Activated naive CD8-positive, alpha-beta T cell treated with anti-CD3 and anti-CD28 coated beads, Interleukin-2, amount 50 U/mL, for 24 hours (primary cell): Measurements from ENCODE around the gene MYDGF.
"Not testable (repeated sequence)": the region's sequence is repeated elsewhere in the genome, so short reads cannot be mapped to it uniquely, and the experiment has no call there.

ENCODE experiments used
- ATAC-seq: fragments of 150-1000 bp; cut with Tn5 transposase; one replicate; pipeline ENCODE4 v1.10.0; 2021
- DNase-seq: peaks from one replicate; pipeline ENCODE4 v3.0.0; 2021
- H3K27ac Mint-ChIP-seq: one replicate; pipeline ENCODE4 v1.8.0; 2021; ENCODE audit warnings: mild to moderate bottlenecking, mixed read lengths
- H3K27me3 Mint-ChIP-seq: one replicate; pipeline ENCODE4 v1.8.0; 2021; ENCODE audit warnings: mixed read lengths
- H3K36me3 Mint-ChIP-seq: one replicate; pipeline ENCODE4 v1.8.0; 2021; ENCODE audit warnings: low read depth, mixed read lengths
- H3K4me1 Mint-ChIP-seq: one replicate; pipeline ENCODE4 v1.8.0; 2021; ENCODE audit warnings: mixed read lengths
- H3K4me3 Mint-ChIP-seq: one replicate; pipeline ENCODE4 v1.8.0; 2021; ENCODE audit warnings: mild to moderate bottlenecking, moderate library complexity, mixed read lengths
- H3K9me3 Mint-ChIP-seq: one replicate; pipeline ENCODE4 v1.8.0; 2021; ENCODE audit warnings: mixed read lengths

Gene MYDGF

DNA sequence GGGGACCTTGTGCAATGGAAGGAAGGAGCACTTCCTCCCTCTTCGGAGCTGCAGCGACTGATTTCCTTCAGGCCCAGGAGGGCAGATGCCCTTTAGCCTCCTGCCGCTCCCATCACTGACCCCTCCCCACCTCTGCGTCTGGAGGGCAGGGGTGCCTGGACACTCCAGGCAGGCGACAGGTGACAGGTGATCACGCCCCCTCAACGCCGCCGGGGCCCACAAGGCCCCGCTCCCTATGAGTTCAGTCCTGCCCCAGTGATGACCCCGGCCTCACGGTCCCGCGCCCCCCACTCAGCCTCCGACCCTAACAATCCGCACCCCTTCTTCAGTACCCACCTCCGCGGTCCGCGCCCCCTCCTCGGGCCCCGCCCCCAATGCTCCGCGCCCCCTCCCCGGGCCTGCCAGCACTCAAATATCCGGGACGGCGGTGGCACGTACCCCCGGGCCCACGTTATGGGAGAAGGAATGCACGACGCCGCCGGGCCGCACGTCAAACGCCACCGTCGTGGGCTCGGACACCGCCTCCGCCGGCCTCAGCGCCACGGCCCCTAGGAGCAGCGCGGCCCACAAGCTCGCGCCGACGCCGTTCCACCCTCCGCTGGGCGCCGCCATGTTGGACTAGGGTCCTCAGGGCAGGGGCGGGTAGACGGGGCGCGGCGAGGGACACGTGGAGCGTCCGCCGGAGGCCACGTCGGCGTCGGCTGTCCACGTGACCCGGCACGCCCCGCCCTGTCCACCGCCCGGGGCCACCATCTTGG is at the start of gene MYDGF:
Gene MYDGF (minus strand): TSS at position 620 of the 758 bp plus-strand sequence. CDS start 8 bp downstream, at position 612.
- peak within 1 kb of the TSS; percentile 87 for H3K27ac Mint-ChIP-seq
- peak; percentile 96 for ATAC-seq
- peak within 1 kb of the TSS; percentile 91 for H3K4me3 Mint-ChIP-seq
- H3K36me3 Mint-ChIP-seq: peaks cover 18% of the 10 kb centered on the region
- H3K9me3 Mint-ChIP-seq: no peaks in the 10 kb centered on the region
- no peaks in the 10 kb centered on the region for H3K27me3 Mint-ChIP-seq
- DNase-seq: peak; percentile 96
- H3K4me1 Mint-ChIP-seq: peaks cover 15% of the 10 kb centered on the region

DNA sequence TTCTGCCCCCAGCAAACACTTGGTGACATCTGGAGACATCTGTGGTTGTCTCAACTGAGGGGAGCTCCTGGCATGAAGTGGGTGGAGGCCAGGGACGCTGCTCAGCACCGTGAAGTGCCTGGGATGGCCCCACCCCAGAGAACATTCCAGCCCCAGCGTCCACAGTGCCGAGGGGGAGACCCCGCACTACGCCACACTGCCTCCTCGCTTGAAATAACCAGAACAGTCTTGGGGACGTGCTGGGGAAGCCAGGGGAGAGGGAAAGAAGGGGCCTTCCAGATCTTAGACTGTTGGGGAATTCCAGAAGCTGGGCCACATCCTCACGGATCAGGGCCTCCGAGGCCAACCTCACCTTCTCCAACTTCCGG is 49.3 kb upstream of the MYDGF start:
- DNase-seq: no peak
- ATAC-seq: no peak
- Mint-ChIP-seq H3K36me3 (peaks cover 21% of the 10 kb centered on the region), H3K4me3 (no peak overlapping the region), H3K27me3 (peaks cover 5% of the 10 kb centered on the region), H3K9me3 (no peaks in the 10 kb centered on the region), H3K27ac (no peak overlapping the region), H3K4me1 (peaks cover 31% of the 10 kb centered on the region)

DNA sequence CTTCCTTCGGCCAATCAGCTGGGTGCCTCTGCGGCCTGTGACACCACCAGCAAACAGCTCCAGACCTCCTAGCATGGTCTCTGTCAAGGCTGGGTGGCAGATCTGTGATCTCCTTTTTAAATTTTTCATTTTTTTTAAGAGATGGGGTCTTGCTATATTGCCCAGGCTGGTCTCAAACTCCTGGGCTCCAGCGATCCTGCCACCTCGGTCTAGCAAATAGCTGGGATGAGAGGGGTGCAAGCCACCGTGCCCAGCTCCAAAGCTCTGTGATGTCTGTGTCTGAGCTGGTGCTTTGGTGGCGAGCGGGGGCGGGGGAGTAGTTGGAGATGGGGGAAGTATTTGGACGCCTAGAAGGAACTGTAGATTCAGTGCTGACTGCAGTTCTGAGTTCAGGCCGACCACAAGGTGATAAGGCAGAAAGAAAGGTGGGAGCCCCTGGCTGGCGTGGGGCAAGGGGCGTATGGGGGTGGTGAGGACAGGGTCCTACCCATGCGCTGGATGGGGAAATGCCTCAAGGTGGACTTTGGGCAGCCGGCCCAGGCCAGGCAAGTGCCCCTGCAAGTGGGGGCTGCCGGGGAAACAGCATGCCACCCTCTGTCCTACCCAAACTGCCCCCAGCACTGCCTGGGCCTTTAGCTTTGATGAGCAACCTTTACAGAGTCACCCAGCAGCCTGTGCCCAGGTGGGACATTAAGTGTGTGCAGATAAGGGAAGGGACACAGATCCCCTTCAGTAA is 48.0 kb upstream of the MYDGF start:
- Mint-ChIP-seq H3K4me3 (no peak overlapping the region), H3K27ac (no peak overlapping the region), H3K36me3 (peaks cover 21% of the 10 kb centered on the region), H3K27me3 (no peaks in the 10 kb centered on the region), H3K9me3 (no peaks in the 10 kb centered on the region), H3K4me1 (peaks cover 25% of the 10 kb centered on the region)
- no peak for ATAC-seq
- no peak for DNase-seq

DNA sequence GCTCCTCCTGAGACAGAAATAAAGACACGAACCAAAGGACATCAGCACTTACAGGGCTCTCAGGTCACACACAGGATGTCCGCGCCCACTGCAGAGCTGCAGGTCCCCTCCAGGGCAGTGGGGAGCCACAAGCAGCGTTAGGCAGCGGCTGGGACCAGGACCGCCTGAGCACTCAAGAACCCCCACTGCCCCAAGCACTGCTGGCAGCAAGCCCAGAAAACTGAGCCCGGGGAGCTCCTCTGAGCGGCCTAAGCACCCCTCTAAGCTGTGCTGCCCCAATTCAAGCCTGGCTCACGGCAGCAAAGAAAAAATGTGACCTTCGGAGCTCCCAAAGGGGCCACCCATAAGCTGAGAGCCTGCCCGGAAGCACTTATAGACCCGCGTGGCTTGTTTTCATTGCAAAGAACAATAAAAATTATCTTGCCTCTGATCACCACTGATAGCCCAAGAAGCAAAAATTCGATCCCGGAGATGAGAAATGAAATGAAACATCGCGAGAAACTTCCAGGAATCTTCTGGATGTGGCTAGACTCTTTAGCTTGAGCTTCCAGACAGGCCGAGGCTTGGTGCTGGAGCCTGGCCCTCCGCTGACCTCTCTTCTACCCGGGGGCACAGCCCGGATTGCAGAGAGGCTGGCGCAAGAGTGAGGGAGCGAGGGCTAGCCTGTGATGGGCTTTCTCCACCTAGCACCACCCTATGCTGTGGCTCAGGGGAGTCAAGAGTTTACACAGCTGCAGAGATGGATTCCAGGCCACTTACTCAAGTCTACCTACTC is 47.2 kb upstream of the MYDGF start:
- no peaks in the 10 kb centered on the region for H3K27me3 Mint-ChIP-seq
- H3K9me3 Mint-ChIP-seq: no peaks in the 10 kb centered on the region
- H3K27ac Mint-ChIP-seq: no peak overlapping the region
- H3K4me1 Mint-ChIP-seq: peaks cover 21% of the 10 kb centered on the region
- DNase-seq: no peak
- no peak overlapping the region for H3K4me3 Mint-ChIP-seq
- ATAC-seq: no peak
- H3K36me3 Mint-ChIP-seq: peaks cover 22% of the 10 kb centered on the region

DNA sequence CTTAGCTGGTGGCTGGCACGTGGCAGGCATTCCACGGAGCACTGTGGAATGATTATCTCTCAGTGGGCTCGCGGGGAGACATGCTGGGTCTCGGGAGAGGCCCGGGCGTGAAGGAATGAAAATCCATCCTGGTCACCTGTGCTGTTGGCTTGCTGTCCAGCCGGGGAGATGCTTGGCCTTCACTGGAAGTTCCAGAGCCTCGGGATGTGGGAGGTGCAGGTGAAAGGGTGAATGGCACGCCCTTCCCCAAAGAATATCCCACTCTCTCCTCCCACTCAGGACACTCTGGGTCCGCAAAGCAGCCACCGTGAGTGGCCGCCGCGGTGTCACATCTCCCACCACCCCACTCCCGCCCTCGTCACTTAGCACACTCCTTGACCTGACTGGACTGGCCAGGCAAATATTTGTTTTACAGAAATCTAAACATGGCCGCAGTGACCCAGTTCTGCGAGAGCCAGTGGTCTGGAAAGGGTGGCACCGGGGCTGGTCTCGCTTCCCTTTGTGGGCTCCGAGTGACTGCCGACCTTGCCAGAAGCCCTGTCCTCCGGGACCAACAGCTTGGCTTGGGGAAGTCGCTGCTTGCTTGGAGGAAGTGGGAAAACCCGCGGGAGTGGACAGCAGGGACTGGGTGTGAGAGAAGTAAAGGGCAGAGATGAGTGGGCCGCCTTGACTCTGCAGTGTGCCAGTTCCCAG is 45.5 kb upstream of the MYDGF start:
- peaks cover 8% of the 10 kb centered on the region for H3K4me1 Mint-ChIP-seq
- H3K9me3 Mint-ChIP-seq: no peaks in the 10 kb centered on the region
- H3K27ac Mint-ChIP-seq: no peak overlapping the region
- H3K27me3 Mint-ChIP-seq: no peaks in the 10 kb centered on the region
- no peak overlapping the region for H3K4me3 Mint-ChIP-seq
- peaks cover 25% of the 10 kb centered on the region for H3K36me3 Mint-ChIP-seq
- DNase-seq: no peak
- ATAC-seq: no peak

DNA sequence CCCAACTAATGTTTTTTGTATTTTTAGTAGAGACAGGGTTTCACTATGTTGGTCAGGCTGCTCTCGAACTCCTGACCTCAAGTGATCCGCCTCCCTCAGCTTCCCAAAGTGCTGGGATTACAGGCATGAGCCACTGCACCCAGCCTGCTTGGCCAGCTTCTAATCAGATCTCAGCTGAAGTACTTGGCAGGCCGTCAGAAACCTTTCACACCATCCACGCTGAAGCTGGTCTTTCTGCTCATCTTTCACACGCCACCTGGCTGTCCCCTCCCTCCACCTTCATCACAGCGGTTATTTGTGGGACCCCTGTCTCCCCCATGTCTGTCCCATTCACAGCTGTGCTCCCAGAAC is 45.0 kb upstream of the MYDGF start:
- H3K27me3 Mint-ChIP-seq, H3K4me1 Mint-ChIP-seq, H3K4me3 Mint-ChIP-seq, ATAC-seq, DNase-seq, H3K9me3 Mint-ChIP-seq, H3K27ac Mint-ChIP-seq: not testable (repeated sequence)
- peaks cover 21% of the 10 kb centered on the region for H3K36me3 Mint-ChIP-seq

DNA sequence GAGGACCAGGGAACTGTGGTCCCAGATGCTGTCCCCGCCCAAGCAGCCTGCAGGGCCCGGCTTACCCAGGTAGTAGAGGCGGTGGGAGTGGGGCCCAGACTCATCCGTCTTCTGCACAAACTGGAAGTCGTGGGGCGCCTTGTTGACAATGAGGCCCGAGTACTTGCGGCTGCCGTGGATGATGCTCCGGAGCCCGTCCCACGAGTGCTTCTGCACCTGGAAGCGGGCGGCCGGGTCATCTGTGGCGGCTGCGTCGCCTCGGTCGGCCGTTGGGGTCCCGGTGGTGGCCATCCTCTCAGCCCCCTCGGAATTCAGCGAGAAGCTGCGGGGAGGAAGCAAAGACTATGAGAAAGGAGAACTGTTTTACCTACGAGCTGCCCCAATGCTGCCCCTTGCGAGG is 43.9 kb upstream of the MYDGF start:
- Mint-ChIP-seq H3K27me3 (no peaks in the 10 kb centered on the region), H3K36me3 (peaks cover 26% of the 10 kb centered on the region), H3K27ac (no peak overlapping the region), H3K4me1 (peaks cover 5% of the 10 kb centered on the region), H3K4me3 (no peak overlapping the region), H3K9me3 (no peaks in the 10 kb centered on the region)
- ATAC-seq: no peak
- DNase-seq: no peak

DNA sequence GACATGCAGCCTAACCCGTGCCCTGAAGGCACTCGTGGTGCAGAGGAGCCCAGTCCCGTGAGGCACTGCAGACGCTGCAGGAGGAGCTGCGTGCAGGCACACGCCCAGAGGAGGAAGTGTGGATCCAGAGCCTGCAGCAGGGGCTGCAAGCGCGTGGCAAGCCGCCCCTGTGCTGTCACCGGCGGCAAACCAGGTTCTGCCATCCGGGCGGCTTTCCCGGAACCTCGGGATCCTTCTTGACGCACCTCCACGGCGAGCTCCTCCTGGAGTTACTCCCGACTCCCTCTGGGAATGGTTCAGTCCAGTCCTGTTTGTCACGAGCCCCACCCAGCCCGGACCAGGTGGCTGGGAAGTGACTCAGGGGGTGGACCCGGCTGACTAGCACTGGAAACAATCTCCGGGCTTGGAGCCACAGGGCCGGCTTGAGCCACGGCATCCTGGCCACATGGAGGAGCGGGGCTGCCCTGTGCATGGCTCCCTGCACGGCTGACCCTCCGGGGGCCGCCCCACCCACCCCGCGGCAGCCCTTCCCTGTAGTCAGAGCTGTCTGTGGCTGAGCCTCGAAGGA is 43.3 kb upstream of the MYDGF start:
- H3K4me3 Mint-ChIP-seq: no peak overlapping the region
- H3K9me3 Mint-ChIP-seq: no peaks in the 10 kb centered on the region
- no peak for ATAC-seq
- peaks cover 23% of the 10 kb centered on the region for H3K36me3 Mint-ChIP-seq
- no peak overlapping the region for H3K27ac Mint-ChIP-seq
- DNase-seq: no peak
- peaks cover 6% of the 10 kb centered on the region for H3K4me1 Mint-ChIP-seq
- H3K27me3 Mint-ChIP-seq: no peaks in the 10 kb centered on the region

DNA sequence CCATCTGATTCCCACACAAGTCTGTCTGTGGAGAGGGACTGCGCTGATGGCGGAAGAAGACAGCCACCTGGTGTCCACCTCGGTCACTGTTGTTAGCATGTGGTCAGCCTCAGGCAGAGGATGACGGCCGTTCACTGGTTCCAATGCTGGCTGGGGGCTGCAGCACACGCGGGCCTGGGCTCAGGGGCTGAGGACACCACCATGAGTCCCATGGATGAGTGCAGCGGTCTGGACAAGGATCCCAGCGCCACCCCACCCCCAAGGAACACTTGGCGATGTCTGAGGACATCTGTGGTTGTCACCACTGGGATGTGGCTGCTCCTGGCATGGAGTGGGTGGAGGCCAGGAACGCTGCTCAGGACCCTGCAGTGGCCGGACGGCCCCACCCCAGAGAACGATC is 42.6 kb upstream of the MYDGF start:
- no peak overlapping the region for H3K4me3 Mint-ChIP-seq
- H3K36me3 Mint-ChIP-seq: peaks cover 24% of the 10 kb centered on the region
- H3K4me1 Mint-ChIP-seq: peaks cover 9% of the 10 kb centered on the region
- H3K27me3 Mint-ChIP-seq: no peaks in the 10 kb centered on the region
- no peaks in the 10 kb centered on the region for H3K9me3 Mint-ChIP-seq
- DNase-seq (no peak), ATAC-seq (no peak)
- no peak overlapping the region for H3K27ac Mint-ChIP-seq

DNA sequence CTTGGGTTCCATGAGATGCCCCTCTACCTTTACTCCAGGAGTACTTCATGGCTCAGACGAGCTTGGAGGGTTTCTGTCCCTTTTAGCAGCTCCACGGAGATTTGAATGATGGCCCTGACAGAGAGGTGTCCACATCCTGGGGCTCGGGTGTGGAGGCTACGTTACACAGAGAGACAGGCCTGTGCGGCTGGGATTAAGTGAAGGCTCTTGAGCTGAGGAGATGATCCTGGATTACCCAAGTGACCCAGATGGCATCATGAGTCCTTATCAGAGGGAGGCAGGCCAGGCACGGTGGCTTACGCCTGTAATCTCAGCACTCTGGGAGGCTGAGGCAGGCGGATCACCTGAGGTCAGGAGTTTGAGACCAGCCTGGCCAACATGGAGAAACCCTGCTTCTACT is 41.1 kb upstream of the MYDGF start:
- Mint-ChIP-seq H3K27ac (no peak overlapping the region), H3K4me1 (peaks cover 9% of the 10 kb centered on the region), H3K9me3 (no peaks in the 10 kb centered on the region), H3K4me3 (no peak overlapping the region), H3K27me3 (no peaks in the 10 kb centered on the region), H3K36me3 (peaks cover 21% of the 10 kb centered on the region)
- no peak for DNase-seq
- no peak for ATAC-seq

DNA sequence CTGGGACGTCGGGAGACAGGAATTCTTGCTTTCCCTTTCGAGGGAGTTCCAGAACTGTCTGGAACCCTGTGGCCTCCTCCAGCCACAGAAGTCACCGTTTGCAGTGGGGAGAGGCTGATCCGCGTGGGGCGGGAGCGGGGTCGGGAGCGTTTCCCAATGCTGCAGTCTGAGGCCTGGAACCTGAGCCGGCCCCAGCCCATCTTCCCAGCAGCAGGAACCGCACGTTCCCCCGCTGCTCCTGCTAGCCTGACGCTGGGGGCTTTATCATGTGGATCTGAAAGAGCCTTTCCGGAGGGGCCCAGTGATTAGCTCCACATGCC is 40.1 kb upstream of the MYDGF start:
- H3K27ac Mint-ChIP-seq: no peak overlapping the region
- peaks cover 9% of the 10 kb centered on the region for H3K4me1 Mint-ChIP-seq
- DNase-seq (no peak), ATAC-seq (no peak)
- H3K27me3 Mint-ChIP-seq: no peaks in the 10 kb centered on the region
- no peaks in the 10 kb centered on the region for H3K9me3 Mint-ChIP-seq
- no peak overlapping the region for H3K4me3 Mint-ChIP-seq
- H3K36me3 Mint-ChIP-seq: peaks cover 21% of the 10 kb centered on the region

DNA sequence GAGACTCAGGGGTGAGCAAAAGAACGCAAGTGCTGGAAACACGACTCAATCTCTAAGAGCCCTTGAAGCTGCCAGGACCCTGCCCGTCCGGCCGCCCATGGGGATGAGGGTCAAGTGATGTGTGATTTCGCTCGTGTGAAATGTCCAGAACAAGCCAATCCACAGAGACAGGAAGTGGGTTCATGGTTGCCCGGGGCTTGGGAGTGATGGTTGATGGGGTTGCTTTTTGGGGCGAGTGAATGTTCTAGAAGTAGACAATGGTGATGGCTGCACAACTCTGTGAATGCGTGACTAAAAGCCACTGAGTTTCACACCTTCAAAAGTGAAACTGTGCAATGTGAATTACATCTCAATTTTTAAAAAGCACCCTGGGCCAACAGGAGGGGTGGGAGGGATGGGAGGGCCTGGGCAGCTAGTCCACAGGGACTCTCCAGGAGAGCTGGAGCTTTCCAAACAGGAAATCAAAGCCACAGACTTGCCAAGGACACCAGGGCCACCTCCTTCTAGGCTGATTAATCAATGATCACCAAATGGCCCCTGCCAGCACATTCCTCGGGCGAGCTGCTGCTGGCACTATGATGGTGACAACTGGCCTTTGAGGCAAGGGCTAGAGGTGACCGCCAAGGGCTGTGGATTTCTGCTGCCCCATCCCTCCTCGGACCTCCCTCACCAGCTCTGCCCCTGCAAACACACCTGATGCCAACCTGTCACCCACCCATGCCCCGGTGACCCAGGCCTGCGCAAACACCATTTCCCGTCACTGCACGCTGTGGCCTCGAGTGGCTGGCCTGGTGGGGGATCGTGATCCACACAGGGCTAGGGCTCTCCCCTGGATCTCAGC is 39.5 kb upstream of the MYDGF start:
- peak overlapping the region; percentile 59 for H3K27ac Mint-ChIP-seq
- no peak for DNase-seq
- ATAC-seq: no peak

DNA sequence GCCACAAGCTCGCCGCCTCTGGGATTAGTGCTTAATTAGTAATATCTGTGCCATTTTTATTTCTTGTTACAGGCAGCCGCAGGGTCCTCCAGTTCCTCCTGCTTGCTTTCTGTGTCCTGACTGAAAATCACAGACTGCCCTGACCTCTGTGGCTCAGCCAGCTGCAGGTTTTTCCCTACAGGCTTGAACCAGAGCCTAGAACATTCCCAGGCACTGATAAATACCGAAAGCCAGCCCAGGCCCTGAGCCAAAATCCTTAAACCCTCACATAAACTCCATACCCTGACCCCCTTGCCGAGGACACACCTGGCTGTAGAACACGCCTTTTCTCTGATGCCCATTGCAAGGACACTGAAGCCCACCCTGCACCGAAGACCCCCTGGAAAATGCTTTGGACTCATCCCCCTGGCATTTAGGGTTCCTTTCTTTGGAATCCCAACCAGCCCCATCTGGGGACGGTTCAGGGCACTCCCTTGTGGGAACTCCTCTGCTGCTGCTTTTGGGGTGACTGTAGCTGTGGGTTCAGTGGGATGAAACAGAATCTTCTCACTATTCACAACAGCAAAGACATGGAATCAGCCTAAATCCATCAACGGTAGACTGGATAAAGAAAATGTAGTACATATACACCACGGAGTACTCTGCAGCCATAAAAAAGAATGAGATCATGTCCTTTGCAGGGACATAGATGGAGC is 38.0 kb upstream of the MYDGF start:
- Mint-ChIP-seq H3K27me3 (no peaks in the 10 kb centered on the region), H3K4me1 (peaks cover 9% of the 10 kb centered on the region), H3K4me3 (no peak overlapping the region), H3K9me3 (no peaks in the 10 kb centered on the region), H3K36me3 (peaks cover 16% of the 10 kb centered on the region), H3K27ac (no peak overlapping the region)
- DNase-seq: no peak
- ATAC-seq: no peak

More for the DNA sequence above, 39.5 kb upstream of the MYDGF start:
- H3K4me1 Mint-ChIP-seq: peaks cover 9% of the 10 kb centered on the region
- H3K36me3 Mint-ChIP-seq: peaks cover 19% of the 10 kb centered on the region
- H3K4me3 Mint-ChIP-seq: no peak overlapping the region
- H3K9me3 Mint-ChIP-seq: no peaks in the 10 kb centered on the region
- H3K27me3 Mint-ChIP-seq: no peaks in the 10 kb centered on the region
